Activated CD4-positive, alpha-beta T cell treated with anti-CD3 and anti-CD28 coated beads, Interleukin-2, amount 50 U/mL, for 4 hours (primary cell): ENCODE measurements around the gene ARHGEF19.
"Not testable (repeated sequence)": the region's sequence is repeated elsewhere in the genome, so short reads cannot be mapped to it uniquely, and the experiment has no call there.

Source experiments
- DNase-seq, 2 experiments: peaks; one replicate each; pipeline ENCODE4 v3.0.0-alpha.2; 2020

ARHGEF19 gene

DNA sequence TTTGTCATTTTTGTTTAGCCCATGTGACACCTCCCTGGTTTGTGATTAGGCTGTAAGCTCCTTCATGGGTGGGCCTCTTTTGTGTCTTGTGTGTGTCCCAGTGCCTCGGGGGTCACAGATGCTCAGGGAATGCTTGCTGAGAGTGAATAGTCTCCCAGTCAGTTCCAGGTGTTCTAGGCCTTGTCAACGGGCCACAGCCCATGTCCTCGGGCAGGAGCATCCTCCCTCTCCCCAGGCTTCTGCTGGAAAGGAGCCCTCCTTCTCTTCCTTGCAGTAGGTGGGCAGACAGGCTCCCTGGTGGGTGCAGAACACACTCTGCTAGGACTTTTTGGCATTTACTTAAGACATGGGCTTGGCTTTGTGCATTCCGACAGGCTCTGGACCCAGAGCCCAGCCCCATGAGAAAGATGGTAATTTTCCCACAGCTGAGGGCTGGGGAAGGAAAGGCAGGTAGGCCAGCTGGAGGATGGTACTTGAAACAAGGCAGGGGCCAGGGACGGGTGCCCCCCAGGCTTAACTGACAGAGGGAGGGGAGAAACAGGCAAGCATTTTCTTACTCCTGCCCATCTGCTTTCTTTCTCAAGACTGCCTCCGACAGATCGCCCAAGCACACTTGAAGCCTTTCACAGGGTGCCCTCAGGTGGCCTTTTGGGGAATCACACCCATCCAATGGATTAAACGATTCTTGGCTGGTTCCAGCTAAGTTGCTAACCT, 31.6 kb upstream of the ARHGEF19 start:
- peak; percentile 71 to 75 for DNase-seq

DNA sequence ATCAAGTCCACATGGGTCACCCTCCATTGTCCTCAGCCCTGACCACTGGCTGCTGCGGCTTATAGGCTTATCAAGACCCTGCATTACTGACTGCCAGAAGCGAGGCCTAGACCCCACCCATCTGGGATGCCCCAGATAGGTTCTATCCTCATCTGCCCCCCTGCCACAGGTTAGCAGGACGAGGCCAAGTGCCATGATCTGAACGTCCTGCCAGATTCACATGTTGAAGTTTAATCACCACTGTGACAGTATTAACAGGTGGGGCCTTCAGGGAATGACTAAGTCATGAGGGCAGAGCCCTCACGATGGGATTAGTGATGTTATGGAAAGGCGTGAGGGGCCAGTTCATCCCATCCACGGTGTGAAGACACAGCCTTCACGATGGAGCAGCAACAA, 30.8 kb upstream of the ARHGEF19 start:
- DNase-seq, result no peak

DNA sequence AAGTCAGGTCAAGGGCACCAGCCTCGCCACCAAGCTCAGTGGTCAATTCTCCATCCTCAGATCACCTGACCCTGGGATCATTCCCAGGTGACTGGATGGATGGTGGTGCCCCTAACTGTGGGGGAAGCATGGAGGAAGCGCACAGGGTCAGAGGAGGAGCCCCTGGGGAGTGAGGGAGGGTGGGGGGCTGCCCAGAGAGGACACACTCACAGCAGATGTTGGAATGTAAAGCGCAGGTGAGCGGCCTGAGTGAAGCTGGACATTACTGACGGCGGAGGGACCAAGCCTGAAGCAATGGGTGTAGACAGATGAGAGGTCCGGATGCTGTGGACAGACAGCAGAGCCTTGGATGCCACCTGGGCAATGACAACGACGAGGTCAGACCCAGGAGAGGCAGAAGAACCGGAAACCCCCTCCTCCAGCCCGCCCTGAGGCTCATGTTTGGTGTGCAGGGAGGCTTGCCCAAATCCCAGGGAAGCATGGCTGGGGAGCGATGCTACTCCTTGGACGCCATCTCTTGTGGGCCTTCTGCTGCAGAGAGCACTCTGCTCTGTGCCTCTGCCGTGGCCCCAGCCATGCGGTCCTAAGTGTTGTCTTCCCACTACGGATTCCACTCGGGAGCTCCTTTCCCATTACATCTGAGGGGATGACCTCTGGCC, 30.2 kb upstream of the ARHGEF19 start:
- no peak for DNase-seq

DNA sequence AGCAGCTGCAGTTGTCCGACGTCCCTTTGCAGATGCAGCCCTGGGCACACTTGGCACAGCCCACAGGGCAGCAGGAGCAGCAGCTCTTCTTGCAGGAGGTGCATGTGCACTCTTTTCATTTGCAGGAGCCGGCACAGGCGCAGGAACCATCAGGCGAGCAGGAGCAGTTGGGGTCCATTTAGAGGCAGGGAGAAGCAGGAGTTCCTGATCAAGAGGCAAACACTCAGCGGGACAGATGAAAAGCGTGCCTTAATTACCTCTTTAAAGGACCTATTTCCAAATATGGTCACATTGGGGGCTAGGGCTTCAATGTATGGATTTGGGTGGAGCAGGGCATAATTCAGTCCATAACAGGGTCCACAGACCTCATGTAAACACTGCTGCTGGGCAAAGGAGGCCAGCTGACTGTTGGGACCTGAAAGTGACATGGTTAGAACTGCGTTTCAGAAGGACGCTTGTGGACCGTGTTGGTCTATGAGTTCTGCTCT, 28.8 kb upstream of the ARHGEF19 start:
- DNase-seq, result no peak

DNA sequence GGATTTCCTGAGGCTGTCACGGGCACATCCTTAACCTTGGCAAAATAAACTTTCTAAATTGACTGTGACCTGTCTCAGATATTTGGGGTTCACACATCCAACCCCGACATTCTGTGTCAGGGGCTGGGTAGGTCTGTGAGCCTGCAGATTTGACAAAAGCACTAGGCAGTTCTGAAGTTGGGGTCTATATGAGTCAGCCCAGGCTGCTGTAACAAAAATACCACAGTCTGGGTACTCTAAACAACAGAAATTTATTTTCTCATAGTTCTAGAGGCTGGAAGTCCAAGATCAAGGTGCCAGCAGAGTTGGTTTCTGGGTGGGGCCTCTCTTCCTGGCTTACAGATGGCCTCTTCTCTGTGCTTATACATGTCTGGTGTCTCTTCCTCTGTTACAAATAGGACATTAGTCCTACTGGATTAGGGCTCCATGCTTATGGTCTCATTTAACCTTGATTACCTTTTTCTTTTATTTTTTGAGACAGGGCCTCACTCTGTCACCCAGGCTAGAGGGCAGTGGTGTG, 27.6 kb upstream of the ARHGEF19 start:
- DNase-seq, result no peak

DNA sequence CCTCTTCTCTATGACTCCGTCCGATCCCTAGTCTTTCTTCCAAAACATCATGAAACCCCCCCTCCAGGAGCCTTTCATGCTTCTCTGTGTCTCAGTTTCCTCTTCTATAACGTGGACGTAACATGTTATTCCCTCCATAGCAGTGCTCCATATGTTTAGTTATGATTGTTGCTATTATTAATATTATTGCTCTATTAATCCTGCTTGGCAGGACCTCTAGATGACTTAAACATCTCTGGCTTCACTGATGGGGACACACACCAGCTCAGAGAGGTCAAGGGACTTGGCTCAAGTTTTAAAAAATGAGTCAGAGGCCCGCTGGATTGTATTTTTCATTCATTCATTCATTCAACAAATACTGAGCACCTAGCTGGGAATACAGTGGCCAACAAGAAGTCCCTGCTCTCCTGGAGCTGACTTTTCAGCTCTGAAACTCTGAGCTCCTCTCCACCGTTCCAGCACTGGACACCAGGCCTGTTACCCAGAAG, 24.9 kb upstream of the ARHGEF19 start:
- DNase-seq, result no peak

DNA sequence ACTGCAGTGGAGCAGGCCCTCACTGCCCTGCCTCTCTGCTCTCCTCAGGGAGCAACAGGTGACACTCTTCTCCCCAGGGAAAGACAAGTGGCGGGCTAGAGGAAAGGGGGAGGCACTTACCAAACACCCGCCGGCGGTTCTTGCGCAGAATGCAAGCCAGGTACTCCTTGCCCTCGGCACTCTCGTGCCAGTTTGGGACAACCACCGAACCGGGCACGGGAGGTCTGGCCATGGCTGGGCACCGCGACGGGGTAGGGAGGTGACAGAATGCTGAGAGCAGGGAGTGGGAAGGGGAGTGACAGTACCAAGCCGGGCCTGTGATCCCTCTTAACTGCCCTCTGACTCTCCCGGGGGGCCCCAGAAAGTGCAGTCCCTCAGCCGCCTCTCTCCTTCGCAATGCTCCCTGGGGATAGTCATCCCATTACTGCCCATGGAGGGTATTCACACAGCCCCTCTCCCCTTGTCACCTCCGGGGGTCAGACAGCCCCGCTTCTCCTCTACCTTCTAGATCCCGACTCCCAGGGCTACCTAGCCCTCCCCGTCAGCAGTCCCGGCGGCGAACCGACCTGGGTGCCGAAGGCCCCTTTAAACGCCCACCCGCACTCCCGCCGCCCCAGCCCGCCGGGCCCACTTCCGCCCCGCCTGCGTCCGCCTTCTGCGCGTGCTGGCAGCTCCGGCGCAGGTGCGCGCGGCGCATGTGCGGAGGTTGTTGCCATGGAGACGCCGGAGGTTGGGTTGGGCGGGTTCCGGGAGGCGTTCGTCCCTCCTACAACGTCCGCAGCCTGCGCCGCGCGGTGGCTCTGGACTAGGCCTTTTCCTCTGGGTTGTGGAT, 24.3 kb upstream of the ARHGEF19 start, which contains the start of gene CPLANE2:
CPLANE2 (minus strand) TSS at position 673 of the 832 bp plus-strand sequence; CDS start at position 232, 441 bp downstream.
- DNase-seq, result peak; percentile 93

DNA sequence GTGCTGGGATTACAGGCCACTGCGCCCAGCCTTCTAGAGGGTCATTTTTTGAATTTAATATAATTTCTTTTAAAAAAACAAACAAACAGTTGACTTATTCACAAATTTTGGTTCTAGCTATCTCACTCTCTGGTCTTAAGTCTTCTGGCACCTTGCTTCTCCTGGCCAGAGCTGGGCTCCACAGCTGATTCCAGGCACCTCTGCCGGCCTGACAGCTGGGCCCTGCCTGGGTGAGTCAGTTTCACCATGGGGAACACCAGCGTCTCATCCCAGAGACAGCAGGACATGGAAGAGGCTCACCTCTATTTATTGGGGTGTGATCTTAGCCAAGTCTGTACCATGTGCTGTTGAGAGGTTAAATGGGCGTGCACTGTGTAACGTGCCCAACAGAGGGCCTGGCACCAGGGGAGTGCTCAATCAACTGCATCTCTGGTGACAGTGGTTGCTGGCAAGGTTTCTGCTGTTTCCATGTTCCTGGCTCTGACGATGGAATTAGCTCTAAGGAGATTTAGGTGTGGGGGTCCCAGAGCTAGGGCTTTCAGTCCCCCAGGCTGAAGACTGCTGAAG, 23.6 kb upstream of the ARHGEF19 start:
- peak; percentile 46 to 52 for DNase-seq

DNA sequence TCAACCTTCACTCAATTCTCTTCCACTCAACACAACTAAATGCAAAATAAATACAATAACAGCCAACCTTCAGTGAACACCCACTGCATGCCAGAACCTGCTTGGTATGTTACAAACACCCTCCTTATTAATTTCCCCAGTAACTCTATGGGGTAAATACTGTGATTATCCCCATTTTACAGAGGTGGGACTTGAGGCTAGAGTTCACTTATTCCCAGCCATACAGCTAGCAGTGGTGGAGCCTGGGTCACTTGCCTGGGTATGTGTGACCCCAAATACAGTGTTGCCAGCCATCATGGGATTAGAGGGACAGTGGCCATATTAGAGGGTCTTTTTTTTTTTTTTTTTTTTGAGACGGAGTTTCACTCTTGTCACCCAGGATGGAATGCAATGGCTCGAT, 22.9 kb upstream of the ARHGEF19 start:
- no peak for DNase-seq

DNA sequence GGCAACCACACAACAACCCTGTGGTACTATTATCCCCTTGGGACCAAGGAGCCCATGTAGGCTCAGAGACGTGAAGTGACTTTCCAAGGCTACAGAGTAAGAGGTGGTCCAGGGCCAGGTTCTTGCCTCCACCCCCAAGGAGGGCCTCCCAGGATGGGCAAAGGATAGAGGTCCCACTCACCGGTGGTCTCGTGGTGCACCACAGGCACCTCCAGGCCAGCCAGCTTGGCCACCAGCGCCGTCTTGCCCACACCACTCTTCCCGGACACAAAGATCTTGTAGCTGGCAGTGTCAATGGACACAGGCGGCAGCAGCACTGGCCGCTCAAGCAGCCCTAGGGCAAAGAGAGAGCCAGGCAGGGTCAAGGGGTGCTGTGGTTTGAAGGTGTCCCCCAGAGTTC, 21.0 kb upstream of the ARHGEF19 start:
- no peak for DNase-seq

DNA sequence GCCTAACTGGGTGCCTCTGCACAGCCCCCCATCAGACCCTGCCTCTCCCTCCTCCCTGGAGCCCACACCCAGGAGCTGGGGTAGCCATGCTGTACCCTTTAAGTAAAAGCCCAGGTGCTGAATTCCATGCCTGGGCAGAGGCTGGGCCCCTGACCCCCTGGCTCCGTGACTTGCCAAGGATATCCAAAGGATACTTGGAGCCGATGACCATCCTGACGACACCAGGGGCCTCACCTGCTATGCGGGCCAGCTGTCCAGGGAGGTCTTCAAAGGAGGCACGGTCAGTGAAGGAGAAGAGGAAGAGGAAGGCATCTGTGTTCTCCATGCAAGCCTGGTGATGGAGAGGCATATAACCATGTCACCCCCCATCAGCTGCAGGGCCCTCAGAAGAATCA, 19.9 kb upstream of the ARHGEF19 start:
- DNase-seq, result no peak

DNA sequence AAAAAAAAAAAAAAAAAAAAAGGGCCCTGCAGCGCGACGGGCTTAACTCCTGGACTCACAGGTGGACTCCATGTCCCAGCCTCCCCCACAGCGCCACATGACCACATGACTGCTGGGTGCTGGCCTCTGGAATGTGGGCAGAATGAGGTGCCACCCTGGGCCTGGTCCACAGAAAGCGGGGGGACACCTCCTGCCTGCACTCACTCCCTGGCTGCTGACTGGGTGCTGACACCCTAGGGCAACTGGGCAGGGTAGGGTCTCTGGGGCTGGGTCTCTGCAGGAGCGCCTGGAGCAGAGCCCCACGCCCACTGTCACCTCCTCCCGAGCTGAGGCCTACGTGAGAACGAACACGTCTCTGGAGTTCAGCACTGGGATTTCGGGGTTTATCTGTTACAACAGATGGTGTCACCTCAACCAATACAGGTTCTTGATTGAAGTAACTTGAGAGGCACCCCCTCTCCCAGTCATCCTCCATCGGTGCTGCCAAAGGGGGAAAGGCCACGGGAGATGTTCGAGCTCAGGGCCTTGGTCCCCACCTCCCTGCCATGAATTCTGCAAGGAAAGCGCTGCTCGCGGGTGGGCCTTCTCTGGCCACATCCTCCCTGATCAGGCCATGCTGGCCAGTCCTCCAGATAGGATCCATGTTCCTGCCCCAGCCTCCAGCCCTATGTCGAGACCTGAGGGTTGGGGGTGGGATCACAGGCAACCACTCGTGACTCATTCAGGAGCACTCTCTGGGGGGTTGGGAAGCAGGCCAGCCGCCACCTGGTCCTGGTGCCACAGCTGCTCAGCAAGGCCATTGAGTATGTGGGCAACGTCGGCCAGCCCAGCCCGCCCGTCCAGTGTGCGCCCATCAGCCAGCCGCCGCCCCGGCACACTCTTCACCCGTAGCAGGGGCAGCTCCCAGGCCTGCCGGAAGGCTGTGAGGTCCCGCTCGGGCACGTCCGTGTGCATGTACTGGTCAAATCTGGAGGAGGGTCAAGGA, 19.2 kb upstream of the ARHGEF19 start:
- DNase-seq, result no peak

DNA sequence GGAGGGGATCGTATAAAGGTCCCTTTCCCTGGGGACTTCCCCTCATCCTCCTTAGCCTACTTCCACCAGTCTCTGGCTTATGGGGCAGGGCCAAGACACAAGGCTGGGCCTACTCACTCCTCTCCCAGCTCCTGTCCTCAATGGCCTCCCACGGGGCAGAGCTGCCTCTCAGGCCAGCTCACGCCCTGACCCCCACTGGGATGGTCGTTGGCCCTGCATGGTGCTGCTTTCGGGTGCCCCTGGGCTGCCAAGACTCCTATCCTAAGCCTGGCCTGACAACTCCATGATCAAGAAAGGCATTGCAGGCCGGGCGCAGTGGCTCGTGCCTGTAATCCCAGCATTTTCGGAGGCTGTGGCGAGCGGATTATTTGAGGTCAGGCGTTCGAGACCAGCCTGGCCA, 18.3 kb upstream of the ARHGEF19 start:
- no peak for DNase-seq

DNA sequence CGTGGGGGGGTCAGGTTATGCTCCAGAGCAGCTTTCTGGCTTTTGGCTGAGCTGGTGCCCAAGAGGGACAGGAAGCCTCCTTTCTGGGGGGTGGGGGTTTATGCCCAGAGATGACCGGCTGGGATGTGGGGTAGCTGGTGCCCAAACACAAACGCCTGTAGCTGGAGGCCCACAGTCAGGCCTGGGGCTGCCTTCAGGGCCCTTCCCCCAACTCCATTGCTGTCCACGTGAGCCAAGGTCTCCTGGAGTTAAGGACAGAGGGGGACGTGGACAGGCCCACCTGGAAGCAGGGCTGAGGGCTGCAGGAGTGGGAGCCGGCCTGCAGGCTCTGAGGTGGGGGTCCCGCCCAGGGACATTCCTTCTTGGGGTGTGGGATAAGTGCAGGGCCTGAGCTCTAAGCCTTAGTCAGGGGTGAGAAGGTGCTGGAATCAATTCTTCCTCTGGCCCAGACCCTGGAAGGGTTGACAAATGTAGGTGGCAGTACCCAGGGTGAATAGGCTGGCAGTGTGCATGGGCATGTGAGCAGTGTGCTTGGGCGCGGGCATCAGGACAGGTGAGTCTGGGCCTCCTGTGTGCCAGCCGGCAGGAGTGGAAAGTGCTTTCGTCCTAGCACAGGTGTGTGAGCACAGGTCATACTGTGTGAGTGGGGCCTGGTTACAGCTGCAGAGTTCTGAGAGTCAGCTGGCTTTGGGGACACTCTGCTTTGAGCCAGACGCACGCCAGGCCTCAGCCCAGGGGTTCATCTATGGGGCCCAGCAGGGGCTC, 17.7 kb upstream of the ARHGEF19 start:
- DNase-seq, result no peak

DNA sequence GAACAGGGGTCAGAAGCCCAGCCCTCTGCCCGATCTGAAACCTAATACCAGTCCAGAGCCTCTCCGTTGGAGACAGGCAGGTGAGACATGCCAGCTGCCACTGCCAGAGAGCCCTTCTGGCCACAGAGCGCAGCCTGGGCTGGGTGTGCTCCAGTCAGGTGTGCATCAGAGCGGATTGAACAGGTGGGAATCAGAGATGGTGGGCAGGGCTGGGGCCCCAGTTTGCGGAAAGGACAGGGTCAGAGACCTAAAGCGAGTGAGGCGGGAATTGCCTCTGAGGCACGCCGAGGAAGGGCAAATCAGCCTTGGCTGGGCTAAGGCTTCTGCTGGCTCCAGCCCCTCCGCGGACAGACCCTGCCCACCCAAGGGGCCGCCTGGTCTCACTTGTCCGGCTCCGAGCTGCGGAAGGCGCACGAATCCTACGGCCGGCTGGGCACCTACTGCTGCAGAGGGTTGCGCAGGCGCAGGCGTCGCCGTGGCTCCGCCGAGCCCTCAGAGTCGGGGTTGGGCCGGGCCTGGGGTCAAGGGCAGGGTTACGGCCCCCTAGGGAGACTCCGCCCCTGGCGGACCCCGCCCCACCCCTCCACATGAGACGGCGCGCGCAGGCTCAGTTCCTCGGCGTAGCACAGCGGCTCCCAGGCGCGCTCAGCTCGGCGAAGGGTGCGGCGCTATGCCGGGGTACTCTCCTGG, 14.2 kb upstream of the ARHGEF19 start:
- DNase-seq, result no peak

DNA sequence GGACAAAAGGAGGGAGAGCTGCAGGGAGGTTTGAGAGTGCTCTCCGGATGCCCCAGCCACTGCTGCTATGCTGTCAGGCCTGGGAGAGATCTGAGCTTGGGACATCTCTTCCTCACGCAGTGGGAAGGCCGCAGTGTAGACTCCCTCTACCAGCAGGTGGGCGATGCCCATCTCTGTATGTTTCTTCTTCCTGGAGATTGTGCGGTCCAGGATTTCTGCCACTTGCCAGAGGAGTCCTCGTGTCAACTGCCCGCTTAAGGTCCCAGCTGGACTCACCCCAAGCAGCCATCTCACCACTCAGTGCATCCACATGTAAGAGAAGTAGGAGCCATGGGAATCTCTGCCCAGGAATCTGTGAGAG, 13.7 kb upstream of the ARHGEF19 start:
- DNase-seq, result no peak

DNA sequence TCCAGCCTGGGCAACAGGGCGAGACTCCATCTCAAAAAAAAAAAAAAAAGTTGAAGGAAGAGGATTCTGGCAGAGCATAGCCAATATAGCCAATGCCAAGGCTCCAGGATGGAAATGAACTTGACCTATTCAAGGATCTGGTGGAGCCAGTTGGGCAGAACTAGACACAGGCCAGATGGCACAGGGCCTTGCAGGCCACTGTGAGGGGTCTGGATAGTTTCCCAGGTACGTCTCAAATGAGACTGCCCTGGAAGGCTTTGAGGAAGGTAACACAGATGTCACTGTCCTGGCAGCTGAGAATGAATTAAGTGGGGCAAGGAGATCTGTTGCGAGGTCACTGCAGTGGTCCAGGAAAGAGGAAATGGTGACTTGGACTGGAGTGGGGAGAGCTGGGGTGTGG, 12.0 kb upstream of the ARHGEF19 start:
- no peak for DNase-seq

DNA sequence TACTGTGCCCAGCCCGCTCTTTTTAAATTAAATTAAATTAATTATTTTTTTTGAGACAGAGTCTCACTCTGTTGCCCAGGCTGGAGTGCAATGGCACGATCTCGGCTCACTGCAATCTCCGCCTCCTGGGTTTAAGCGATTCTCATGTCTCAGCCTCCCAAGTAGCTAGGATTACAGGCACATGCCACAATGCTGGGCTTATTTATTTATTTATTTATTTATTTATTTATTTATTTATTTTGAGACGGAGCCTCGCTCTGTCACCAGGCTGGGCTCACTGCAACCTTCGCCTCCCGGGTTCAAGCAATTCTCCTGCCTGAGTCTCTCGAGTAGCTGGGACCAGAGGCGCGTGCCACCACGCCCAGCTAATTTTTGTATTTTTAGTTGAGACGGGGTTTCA, 10.3 kb upstream of the ARHGEF19 start:
- not testable (repeated sequence) for DNase-seq

DNA sequence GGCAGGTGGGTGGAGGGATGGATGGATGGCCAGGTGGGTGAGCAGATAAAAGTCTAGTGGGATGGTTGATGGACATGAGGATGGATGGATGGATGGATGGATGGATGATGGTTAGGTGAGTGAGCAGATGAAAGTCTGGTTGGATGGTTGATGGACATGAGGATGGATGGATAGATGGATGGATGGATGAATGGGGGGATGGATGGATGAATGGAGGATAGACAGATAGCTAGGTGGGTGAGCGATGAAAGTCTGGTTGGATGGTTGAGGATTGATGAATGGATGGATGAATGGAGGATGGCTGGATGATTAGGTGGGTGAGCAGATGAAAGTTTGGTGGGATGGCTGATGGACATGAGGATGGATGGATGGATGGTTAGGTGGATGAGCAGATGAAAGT, 9.0 kb upstream of the ARHGEF19 start:
- DNase-seq, result no peak

DNA sequence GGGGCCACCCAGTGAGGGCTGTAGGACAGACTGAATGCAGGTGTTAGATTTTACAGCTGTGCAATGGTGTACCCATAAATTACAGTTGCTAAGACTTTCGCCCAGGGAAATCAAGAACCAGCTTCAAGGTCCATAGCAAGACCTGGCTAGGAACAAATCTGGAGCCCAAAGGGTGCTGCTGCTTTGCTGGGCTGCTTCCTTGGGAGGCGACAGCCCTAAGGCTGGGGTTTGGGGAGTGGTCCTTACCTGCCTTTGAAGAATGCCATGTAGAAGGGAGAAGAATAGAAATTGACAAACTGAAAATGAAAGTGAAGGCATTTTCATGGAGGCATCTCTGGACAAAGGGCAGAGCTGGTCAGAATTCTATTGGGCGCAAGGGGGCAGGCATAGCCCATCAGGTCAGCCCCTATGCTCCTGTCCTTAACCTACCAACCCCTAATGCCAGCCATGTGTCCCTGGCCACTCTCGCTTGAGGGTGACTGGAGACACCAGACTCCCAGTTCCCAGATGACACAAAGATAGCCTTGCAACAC, 7.6 kb upstream of the ARHGEF19 start:
- DNase-seq, result no peak
